ENCODE measurements around the gene TARS2. TPM values are rescaled to one million over a fixed set of nuclear protein-coding genes. Genes with fewer than 3 reads are reported as not detected.

TARS2 gene
- total RNA-seq, 1 experiment from 2014 or later = 43.1 TPM

DNA sequence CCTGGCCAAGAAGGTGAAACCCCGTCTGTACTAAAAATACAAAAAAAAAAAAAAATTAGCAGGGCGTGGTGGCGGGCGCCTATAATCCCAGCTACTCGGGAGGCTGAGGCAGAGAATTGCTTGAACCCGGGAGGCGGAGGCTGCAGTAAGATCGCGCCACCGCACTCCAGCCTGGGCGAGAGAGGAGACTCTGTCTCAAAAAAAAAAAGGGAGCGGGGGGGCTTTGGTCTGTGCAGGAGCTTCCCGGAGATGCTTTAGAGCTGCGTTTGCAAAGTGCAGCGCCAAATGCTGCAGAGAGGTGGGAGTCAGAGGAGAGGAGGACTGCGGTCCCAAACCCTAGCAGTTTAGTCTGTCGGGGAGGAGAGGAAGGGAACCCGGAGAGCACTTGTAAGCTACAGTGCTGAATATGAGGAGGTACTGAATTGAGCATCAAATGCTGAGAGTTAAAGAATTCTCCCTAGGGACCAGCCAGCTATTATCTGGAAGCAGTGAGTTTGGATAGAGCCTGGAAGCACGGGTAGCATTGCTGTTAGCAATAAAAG lies 28.9 kb downstream of the TARS2 start:
- H3K4me3 Mint-ChIP-seq (ENCODE audit: unreplicated experiment) = peak overlapping the region; percentile 69
- H3K27me3 Mint-ChIP-seq (ENCODE audit: insufficient read depth, unreplicated experiment) = no peaks in the 10 kb centered on the region
- no peaks in the 10 kb centered on the region for H3K36me3 Mint-ChIP-seq (ENCODE audit: insufficient read depth, unreplicated experiment)
- peak overlapping the region; percentile 36 for H3K27ac Mint-ChIP-seq (ENCODE audit: low read depth, unreplicated experiment)
- ChIA-PET POLR2A (interaction anchor here (0.6 to 4.9 kb wide), 21 partner anchors 9 to 297 kb away, joined by 3 to 32 read pairs (median 6); partner anchors contain the start of genes ADAMTSL4, ECM1, GOLPH3L and RPRD2), CTCF (interaction anchor here (0.6 to 6.3 kb wide), 8 partner anchors 16 to 890 kb away, joined by 3 to 44 read pairs (median 4); partner anchors contain the start of gene TARS2)
- no peaks in the 10 kb centered on the region for H3K9me3 Mint-ChIP-seq (ENCODE audit: unreplicated experiment)
- BruUV-seq (replicated peaks) = TSS peak; percentile 49
- TF ChIP-seq, protein P1, sequence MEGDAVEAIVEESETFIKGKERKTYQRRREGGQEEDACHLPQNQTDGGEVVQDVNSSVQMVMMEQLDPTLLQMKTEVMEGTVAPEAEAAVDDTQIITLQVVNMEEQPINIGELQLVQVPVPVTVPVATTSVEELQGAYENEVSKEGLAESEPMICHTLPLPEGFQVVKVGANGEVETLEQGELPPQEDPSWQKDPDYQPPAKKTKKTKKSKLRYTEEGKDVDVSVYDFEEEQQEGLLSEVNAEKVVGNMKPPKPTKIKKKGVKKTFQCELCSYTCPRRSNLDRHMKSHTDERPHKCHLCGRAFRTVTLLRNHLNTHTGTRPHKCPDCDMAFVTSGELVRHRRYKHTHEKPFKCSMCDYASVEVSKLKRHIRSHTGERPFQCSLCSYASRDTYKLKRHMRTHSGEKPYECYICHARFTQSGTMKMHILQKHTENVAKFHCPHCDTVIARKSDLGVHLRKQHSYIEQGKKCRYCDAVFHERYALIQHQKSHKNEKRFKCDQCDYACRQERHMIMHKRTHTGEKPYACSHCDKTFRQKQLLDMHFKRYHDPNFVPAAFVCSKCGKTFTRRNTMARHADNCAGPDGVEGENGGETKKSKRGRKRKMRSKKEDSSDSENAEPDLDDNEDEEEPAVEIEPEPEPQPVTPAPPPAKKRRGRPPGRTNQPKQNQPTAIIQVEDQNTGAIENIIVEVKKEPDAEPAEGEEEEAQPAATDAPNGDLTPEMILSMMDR (IDR thresholded peaks at IDR 0.05; ENCODE audit: unreplicated experiment) = no peak
- intact Hi-C loops (cut with micrococcal nuclease) = loop anchor here (1.0 to 5.0 kb wide), 2 partner anchors 34 to 44 kb away; no protein-coding TSS in a partner anchor
- peaks cover 10% of the 10 kb centered on the region for H3K4me1 Mint-ChIP-seq (ENCODE audit: insufficient read depth, unreplicated experiment)
- peak; percentile 13 for DNase-seq (ENCODE audit: unreplicated experiment)

DNA sequence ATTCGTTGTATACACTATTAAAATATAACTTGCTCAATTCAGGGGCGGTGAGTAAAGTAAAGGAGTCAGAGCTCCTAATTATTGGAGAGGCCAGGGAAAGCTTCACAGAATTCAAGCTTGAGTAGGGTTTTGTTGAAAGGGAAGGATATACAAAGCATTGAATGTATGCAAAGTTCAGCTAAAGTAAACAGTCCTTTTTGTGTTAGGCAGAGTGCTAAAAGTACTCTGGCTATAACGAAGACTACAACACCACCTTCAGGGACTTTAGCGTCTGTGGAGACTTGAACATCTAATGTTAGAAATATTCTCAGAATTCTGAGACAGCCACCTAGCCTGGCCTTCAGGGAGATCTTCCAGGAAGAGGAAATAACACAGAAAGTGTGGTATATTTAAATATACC lies 29.4 kb downstream of the TARS2 start:
- H3K27ac Mint-ChIP-seq (ENCODE audit: low read depth, unreplicated experiment) = no peak overlapping the region

GRCh38 chr1:150521196-150521968 lies 34.2 kb downstream of the TARS2 start:
- TF ChIP-seq, protein P1 (IDR thresholded peaks at IDR 0.05; ENCODE audit: unreplicated experiment) = no peak
- CTCF ChIA-PET = interaction anchor here (1.1 to 1.7 kb wide), 2 partner anchors 11 to 106 kb away, joined by 4 to 8 read pairs; no protein-coding TSS in a partner anchor
- no peaks in the 10 kb centered on the region for H3K9me3 Mint-ChIP-seq (ENCODE audit: unreplicated experiment)
- H3K4me1 Mint-ChIP-seq (ENCODE audit: insufficient read depth, unreplicated experiment) = no peaks in the 10 kb centered on the region
- H3K27ac Mint-ChIP-seq (ENCODE audit: low read depth, unreplicated experiment) = no peak overlapping the region
- H3K36me3 Mint-ChIP-seq (ENCODE audit: insufficient read depth, unreplicated experiment) = no peaks in the 10 kb centered on the region
- BruUV-seq (replicated peaks) = no TSS peak
- no peak overlapping the region for H3K4me3 Mint-ChIP-seq (ENCODE audit: unreplicated experiment)
- H3K27me3 Mint-ChIP-seq (ENCODE audit: insufficient read depth, unreplicated experiment) = no peaks in the 10 kb centered on the region
- POLR2A ChIA-PET = interaction anchor here (0.6 to 0.7 kb wide), 2 partner anchors 12 to 102 kb away, joined by 3 read pairs; no protein-coding TSS in a partner anchor
- DNase-seq (ENCODE audit: unreplicated experiment) = no peak
- intact Hi-C loops (cut with micrococcal nuclease) = no loop called here

More for the DNA sequence above, 29.4 kb downstream of the TARS2 start:
- peak; percentile 18 for DNase-seq (ENCODE audit: unreplicated experiment)
- intact Hi-C loops (cut with micrococcal nuclease) = loop anchor here (1.0 to 5.0 kb wide), 2 partner anchors 34 to 44 kb away; no protein-coding TSS in a partner anchor
- H3K36me3 Mint-ChIP-seq (ENCODE audit: insufficient read depth, unreplicated experiment) = no peaks in the 10 kb centered on the region
- POLR2A ChIA-PET = interaction anchor here (0.6 to 4.9 kb wide), 13 partner anchors 9 to 76 kb away, joined by 3 to 32 read pairs (median 6); partner anchors contain the start of genes ADAMTSL4, ECM1 and TARS2
- TF ChIP-seq, protein P1 (IDR thresholded peaks at IDR 0.05; ENCODE audit: unreplicated experiment) = no peak
- no peaks in the 10 kb centered on the region for H3K9me3 Mint-ChIP-seq (ENCODE audit: unreplicated experiment)
- no TSS peak for BruUV-seq (replicated peaks)
- no peaks in the 10 kb centered on the region for H3K27me3 Mint-ChIP-seq (ENCODE audit: insufficient read depth, unreplicated experiment)
- CTCF ChIA-PET = interaction anchor here (0.6 to 6.3 kb wide), 7 partner anchors 16 to 890 kb away, joined by 3 to 44 read pairs (median 5); no protein-coding TSS in a partner anchor
- peak overlapping the region; percentile 69 for H3K4me3 Mint-ChIP-seq (ENCODE audit: unreplicated experiment)
- peaks cover 10% of the 10 kb centered on the region for H3K4me1 Mint-ChIP-seq (ENCODE audit: insufficient read depth, unreplicated experiment)

- Mint-ChIP-seq H3K27me3 (ENCODE audit: insufficient read depth, unreplicated experiment) (no peaks in the 10 kb centered on the region), H3K36me3 (ENCODE audit: insufficient read depth, unreplicated experiment) (no peaks in the 10 kb centered on the region), H3K4me3 (ENCODE audit: unreplicated experiment) (no peak overlapping the region), H3K4me1 (ENCODE audit: insufficient read depth, unreplicated experiment) (peaks cover 6% of the 10 kb centered on the region), H3K9me3 (ENCODE audit: unreplicated experiment) (no peaks in the 10 kb centered on the region), H3K27ac (ENCODE audit: low read depth, unreplicated experiment) (no peak overlapping the region)
- BruUV-seq (replicated peaks) = no TSS peak
- DNase-seq (ENCODE audit: unreplicated experiment) = no peak
- intact Hi-C loops (cut with micrococcal nuclease) = no loop called here
- ChIA-PET POLR2A (interaction anchor here (0.7 to 1.7 kb wide), 2 partner anchors 9 to 52 kb away, joined by 3 to 6 read pairs; no protein-coding TSS in a partner anchor), CTCF (interaction anchor here (0.7 kb wide), 1 partner anchor 290 kb away, joined by 3 read pairs; no protein-coding TSS in a partner anchor)
- TF ChIP-seq, protein P1 (IDR thresholded peaks at IDR 0.05; ENCODE audit: unreplicated experiment) = no peak
These were observed 38.1 kb downstream of the TARS2 start for GRCh38 chr1:150525348-150525747.
